AG04450 (cell line): ENCODE results near the gene WDR64. TPM values are rescaled to one million over a fixed set of nuclear protein-coding genes. Genes with fewer than 3 reads are reported as not detected.

Experiments used
- CTCF ChIA-PET: fragments of 300-600, 350-600 bp; formaldehyde crosslinking; extraction: SDS; loops from one replicate; lab custom pipeline; 2022; ENCODE audit warnings: antibody characterized with exemption, inconsistent platforms; lab: Charles Lee
- POLR2A ChIA-PET: fragments of 350-600 bp; formaldehyde crosslinking; extraction: SDS; loops from one replicate; lab custom pipeline; 2021; ENCODE audit warnings: antibody characterized with exemption, inconsistent platforms; lab: Yijun Ruan, JAX
- DNase-seq: peaks from one replicate; pipeline ENCODE4 v3.0.0-alpha.2; 2011; ENCODE audit warnings: low read depth, low spot score
- H3K27ac ChIP-seq: one replicate; pipeline ENCODE4 v1.5.1; 2012; ENCODE audit warnings: low read depth, low read length, control low read depth
- H3K27me3 ChIP-seq: one replicate; pipeline ENCODE4 v1.6.0; 2012; ENCODE audit warnings: low read length; ENCODE audit not compliant: control insufficient read depth, insufficient read depth
- H3K4me3 ChIP-seq: 2 replicates; pipeline ENCODE4 v1.5.1; 2011; ENCODE audit warnings: mild to moderate bottlenecking, low read depth, low read length, control low read depth
- H3K9me3 ChIP-seq: 2 replicates; pipeline ENCODE4 v1.5.1; 2012; ENCODE audit warnings: low read length; ENCODE audit not compliant: control insufficient read depth, insufficient read depth
- polyA plus RNA-seq: library from polyadenylated mRNA; depleted of rRNA; stranded (reverse); fragments of >200 nt; gene quantifications from 2 replicates; pipeline ENCODE4 v1.2.3, GENCODE V29; 2011
- TF ChIP-seq, protein P1 (sequence below): IDR thresholded peaks from 2 replicates; pipeline ENCODE4 v1.5.1; 2011; ENCODE audit warnings: low read depth, low read length, control low read depth, inconsistent platforms

Gene WDR64
- polyA plus RNA-seq, 1 experiment = not detected

DNA sequence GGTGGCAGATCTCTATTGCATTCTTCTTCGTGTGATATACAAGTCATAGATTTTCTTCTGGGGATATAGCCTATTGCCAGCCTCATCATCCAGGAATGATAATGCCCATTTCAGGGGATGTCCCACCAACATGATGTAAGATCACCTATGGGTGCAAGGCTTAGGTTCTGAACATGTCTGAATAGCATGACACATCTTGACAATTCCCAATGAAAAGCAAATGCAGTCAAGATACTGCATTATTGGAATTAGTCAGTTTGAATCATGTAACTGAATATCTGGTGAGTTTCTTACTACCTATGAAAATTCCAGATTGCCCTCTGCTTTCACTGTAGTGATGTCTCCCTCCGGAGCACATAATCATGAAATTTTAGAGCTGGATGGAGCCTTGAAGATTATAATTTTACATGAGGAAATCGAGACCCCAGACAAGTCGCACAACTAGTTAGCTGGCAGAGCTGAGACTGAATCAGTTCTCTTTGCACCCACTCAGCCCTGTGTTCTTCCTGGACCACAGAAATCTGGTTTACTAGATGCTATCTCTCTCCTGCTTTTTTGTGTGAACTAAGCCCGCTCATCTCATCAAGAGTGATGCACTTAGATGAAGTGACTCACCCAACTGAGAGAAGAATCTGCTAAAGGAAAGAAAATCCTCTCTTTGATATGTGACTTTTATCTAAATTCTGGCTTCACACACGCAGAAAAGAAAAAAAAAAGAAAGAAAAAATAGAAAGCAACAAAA is 65.0 kb downstream of the WDR64 start:
- H3K4me3 ChIP-seq = no peak overlapping the region
- TF ChIP-seq, protein P1, sequence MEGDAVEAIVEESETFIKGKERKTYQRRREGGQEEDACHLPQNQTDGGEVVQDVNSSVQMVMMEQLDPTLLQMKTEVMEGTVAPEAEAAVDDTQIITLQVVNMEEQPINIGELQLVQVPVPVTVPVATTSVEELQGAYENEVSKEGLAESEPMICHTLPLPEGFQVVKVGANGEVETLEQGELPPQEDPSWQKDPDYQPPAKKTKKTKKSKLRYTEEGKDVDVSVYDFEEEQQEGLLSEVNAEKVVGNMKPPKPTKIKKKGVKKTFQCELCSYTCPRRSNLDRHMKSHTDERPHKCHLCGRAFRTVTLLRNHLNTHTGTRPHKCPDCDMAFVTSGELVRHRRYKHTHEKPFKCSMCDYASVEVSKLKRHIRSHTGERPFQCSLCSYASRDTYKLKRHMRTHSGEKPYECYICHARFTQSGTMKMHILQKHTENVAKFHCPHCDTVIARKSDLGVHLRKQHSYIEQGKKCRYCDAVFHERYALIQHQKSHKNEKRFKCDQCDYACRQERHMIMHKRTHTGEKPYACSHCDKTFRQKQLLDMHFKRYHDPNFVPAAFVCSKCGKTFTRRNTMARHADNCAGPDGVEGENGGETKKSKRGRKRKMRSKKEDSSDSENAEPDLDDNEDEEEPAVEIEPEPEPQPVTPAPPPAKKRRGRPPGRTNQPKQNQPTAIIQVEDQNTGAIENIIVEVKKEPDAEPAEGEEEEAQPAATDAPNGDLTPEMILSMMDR = no peak
- H3K27ac ChIP-seq = no peak overlapping the region
- H3K9me3 ChIP-seq = no peaks in the 10 kb centered on the region
- POLR2A ChIA-PET = no interaction called here
- no peaks in the 10 kb centered on the region for H3K27me3 ChIP-seq
- CTCF ChIA-PET = interaction anchor here (0.5 kb wide), 1 partner anchor 689 kb away, joined by 3 read pairs; no protein-coding TSS in a partner anchor
- no peak for DNase-seq

DNA sequence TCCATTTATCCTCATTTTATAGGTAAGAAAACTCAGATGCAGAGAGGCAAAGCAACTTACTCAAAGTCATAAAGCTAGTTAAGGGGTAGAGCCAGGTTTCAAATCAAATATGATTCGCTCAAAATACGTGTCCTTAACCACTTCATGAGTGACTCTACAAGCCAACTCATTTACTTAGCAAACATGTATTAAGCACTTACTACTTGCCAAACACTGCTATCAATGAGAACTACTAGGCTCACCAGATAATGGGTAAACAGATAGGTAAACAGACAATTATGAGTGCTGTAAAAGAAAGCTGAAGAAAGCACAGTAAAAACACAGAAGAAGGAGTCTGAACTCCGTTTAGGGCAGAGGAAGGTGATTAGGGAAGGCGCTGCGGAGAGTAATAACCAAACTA is 65.9 kb downstream of the WDR64 start:
- Histone ChIP-seq H3K9me3 (no peaks in the 10 kb centered on the region), H3K27ac (no peak overlapping the region), H3K27me3 (no peaks in the 10 kb centered on the region), H3K4me3 (no peak overlapping the region)
- TF ChIP-seq, protein P1 = no peak
- ChIA-PET CTCF (no interaction called here), POLR2A (no interaction called here)
- DNase-seq = no peak

DNA sequence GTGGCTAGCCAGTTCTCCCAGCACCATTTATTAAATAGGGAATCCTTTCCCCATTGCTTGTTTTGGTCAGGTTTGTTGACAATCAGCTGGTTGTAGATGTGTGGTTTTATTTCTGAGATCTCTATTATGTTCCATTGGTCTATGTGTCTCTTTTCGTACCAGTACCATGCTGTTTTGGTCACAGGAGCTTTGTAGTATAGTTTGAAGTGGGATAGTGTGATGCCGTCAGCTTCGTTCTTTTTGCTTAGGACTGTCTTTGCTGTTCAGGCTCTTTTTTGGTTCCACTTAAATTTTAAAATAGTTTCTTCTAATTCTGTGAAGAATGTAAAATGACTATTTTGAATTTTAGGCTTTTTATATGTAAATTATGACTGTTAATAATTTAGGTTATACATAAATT is 68.9 kb downstream of the WDR64 start:
- Histone ChIP-seq H3K27ac (no peak overlapping the region), H3K27me3 (no peaks in the 10 kb centered on the region), H3K9me3 (no peaks in the 10 kb centered on the region), H3K4me3 (no peak overlapping the region)
- DNase-seq = no peak
- ChIA-PET POLR2A (no interaction called here), CTCF (no interaction called here)
- TF ChIP-seq, protein P1 = no peak

DNA sequence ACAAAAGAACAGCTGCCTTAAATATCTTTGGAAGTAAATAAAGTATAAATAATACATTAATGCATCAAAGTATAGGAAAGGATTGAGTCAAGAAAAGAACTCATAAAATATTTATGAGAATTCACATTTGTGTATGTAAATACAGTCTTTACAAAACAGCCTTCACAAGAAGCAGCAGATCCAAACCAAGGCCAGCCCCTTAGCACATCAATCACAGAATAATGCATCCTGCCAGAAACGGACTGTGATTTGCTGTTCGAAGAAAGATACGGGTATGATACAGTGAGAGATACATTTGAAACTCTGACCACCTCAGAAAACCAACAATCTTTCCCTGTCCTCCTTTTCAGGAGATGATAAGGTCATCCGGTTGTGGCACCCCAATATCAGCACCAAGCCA is 70.9 kb downstream of the WDR64 start:
- Histone ChIP-seq H3K27ac (no peak overlapping the region), H3K27me3 (no peaks in the 10 kb centered on the region), H3K9me3 (no peaks in the 10 kb centered on the region), H3K4me3 (no peak overlapping the region)
- DNase-seq = no peak
- ChIA-PET CTCF (no interaction called here), POLR2A (no interaction called here)
- TF ChIP-seq, protein P1 = no peak

- Histone ChIP-seq H3K27me3 (no peaks in the 10 kb centered on the region), H3K27ac (no peak overlapping the region), H3K4me3 (no peak overlapping the region), H3K9me3 (no peaks in the 10 kb centered on the region)
- TF ChIP-seq, protein P1 = no peak
- CTCF ChIA-PET = no interaction called here
- DNase-seq = no peak
- POLR2A ChIA-PET = no interaction called here
These were observed 72.8 kb downstream of the WDR64 start for GRCh38 chr1:241724741-241725356.
